GM19035 (cell line): ENCODE data around the gene GRID2.

ENCODE experiments used
- ATAC-seq: cut with Tn5 transposase; IDR thresholded peaks from one replicate; pipeline ENCODE4 v1.9.1; 2021; ENCODE audit not compliant: unreplicated experiment

Gene GRID2

GRCh38 chr4:92658318-92658717 is 354.6 kb downstream of the GRID2 start:
- no peak for ATAC-seq

- ATAC-seq, result no peak
These were observed 374.0 kb downstream of the GRID2 start for GRCh38 chr4:92677805-92678204.

GRCh38 chr4:92678292-92678691 is 374.5 kb downstream of the GRID2 start:
- ATAC-seq, result no peak

DNA sequence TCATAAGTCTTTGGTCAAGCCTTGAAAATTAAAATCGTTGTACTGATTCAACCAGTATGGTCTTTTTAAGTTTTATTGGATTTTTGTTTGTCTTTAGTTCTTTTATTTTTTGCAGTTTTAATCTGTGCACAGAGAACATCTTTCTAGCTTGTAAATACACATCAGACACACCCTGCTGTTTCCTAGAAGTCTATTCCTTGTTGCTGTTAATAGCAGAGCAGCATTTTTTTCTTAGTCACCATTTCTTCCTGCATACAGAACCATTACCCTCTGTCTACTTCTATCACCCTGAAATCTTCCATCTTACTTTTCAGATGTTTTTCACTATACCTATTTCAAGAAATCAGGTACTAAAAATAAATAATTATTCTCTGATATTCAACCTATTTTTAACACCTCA is 375.4 kb downstream of the GRID2 start:
- ATAC-seq, result no peak

GRCh38 chr4:92714640-92715039 is 410.9 kb downstream of the GRID2 start:
- no peak for ATAC-seq

DNA sequence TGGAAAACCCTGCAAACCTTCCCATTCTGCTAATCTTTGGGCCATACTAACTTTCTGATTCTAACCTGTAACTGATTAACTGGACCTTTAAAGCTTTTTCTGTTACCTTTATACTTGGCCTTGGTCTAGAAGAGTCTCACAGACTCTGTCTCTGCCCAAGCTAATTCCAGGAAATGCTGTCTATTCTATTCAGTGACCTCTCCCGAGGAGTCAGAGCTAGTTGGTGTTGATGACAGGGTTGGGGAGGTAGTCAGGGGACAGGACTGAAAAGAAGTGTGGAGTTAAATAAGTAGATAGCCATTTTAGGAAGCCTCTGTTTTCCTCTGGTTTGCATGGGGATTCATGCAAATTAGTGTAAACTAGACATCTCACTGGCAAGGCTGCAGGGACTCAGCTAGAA is 429.5 kb downstream of the GRID2 start:
- ATAC-seq, result no peak

DNA sequence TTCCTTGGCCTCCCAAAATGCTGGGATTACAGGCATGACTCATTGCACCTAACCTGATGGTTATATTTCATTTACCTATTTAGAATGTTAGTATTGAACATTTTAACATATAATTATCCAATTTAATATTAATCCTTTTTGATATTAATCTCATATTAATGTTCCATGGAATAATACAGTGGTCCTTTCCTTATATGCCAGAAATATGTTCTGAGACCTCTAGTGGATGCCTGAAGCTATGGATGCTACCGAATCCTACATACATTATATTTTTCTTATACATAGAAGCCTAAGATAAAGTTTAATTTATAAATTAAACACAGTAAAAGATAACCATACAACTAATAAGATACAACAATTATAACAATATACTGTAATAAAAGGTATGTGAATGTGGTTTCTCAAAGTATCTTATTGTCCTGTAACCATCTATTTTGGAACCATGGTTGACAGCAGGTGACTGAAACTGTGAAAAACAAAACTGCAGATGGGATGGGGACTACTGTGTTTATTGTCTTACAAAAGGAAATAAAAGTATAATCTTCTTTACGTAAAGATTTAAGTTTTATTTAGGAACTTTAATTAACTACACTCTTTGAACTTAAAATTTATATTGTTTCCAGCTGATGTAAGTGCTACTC is 431.4 kb downstream of the GRID2 start:
- ATAC-seq, result no peak

GRCh38 chr4:92760433-92760832 is 456.7 kb downstream of the GRID2 start:
- no peak for ATAC-seq

- ATAC-seq, result no peak
These were observed 472.3 kb downstream of the GRID2 start for GRCh38 chr4:92776080-92776479.

DNA sequence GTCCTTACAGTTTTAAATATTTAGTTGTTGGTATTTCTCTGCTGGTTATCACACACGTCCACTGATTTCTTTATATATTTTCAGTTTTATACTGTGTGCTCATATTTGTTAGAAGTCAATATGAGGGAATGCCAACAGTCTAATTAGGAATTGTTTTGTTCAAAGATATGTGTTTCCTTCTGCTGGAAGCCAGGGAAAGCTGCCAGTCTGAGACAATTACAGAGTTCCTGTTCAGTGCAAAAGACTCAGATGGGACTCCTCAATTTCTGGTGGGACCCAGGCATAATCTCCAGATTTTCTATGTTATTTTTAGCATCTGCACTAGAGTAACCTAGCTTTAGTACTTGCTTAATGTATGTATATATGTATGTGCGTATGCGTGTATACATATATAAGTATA is 486.0 kb downstream of the GRID2 start:
- no peak for ATAC-seq

DNA sequence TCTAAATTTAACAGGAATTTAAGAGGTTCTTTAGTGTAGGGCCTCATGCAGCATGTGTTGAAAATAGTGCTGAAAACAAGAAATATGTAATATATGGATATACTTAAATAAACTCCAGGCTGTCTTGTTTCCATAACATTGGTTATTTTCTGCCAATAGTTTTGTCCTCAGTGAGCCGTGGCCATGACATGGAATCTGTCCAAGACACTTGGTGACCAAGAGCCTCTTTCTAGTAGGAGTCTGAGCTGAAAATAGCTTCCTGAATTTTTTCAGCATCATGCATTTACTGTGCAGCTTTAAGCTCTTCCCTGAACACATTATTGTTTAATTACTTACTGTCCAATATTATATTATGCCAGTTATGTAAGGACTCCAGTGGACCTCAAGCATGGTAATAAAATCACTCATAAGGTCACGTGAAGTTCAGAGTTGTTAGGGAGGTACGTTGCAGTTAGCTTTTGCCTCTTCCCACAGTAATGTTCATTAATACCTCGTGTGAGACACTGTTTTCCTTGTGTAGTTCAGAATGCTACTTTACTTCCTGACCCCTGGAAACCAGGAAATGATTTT is 488.2 kb downstream of the GRID2 start:
- ATAC-seq, result no peak

DNA sequence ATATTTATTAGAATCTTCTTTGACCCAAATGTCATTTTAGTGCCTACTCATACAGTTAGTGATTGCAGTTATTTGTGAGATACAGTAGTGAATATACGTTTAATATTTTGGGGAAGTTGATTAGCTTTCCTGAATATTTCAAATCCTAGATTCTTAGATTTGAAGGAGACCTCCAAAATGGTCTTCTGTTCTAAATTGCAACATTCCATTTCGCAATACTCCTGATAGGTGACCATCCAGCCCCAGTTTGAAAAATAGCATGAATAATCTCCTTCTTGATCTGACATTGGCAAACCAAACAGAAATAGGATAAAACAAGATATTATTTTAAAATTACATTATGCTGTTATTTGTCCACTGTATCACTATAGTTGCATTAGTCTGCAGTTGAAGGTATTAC is 505.6 kb downstream of the GRID2 start:
- ATAC-seq, result no peak

GRCh38 chr4:92812652-92813051 is 508.9 kb downstream of the GRID2 start:
- ATAC-seq, result no peak

GRCh38 chr4:92814677-92815076 is 510.9 kb downstream of the GRID2 start:
- ATAC-seq, result no peak

- ATAC-seq, result no peak
These were observed 521.5 kb downstream of the GRID2 start for GRCh38 chr4:92825256-92825655.

DNA sequence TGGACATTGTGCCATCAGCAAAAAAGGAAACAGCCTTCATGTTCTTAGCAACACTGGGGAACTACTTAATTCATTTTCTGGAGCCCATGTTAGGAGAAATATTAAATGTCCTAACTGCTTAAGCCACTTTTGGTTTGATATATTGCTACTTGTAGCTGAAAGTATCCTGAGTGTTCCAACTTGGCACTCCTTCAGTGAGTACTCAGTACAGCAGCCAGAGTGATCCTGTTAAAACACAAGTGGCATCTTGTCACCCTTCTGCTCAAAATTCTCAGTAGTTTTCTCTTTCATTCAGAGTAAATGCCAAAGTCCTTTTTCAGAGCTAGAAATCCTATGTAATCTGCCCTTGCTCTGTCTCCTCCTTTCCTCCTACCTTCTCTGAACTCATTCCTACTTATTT is 522.0 kb downstream of the GRID2 start:
- no peak for ATAC-seq

- ATAC-seq, result no peak
These were observed 527.0 kb downstream of the GRID2 start for GRCh38 chr4:92830771-92831170.

DNA sequence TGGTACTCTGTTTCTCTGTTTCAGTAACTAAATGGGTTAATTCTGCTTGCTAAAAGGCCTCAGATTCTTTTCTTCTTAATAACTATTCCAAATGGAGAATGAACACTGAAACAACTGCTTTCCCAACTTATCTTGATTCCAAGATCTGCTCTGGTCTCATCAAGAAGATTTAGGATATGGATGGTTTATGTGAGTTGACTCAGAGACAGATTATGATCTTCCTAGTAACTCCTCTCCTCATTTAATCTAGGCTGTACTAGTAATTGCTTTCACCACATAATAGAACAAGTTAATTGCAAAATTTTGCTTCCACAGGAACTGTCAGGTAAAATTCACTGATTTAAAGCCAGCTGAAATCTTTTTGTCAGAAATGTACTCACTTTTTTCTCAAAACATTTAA is 537.1 kb downstream of the GRID2 start:
- no peak for ATAC-seq

DNA sequence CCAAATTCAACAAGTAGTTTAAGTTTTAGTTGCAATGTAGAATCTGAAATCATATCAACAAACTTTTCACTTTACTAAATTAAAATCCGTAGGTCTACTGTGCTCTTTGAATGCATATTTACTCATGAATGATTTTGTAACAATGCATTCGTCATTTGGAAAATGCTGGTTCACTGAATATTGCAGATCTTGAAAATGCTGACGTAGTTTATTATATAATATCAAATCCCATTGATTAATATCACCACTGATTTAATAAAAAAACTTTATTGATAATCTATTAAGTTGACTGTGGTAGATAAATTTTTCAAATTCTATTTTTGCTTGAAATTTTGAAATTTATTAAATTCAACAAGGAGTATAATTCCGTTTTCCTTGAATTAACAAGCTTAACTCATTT is 540.0 kb downstream of the GRID2 start:
- ATAC-seq, result no peak

GRCh38 chr4:92847026-92847425 is 543.3 kb downstream of the GRID2 start:
- ATAC-seq, result no peak

GRCh38 chr4:92862509-92862908 is 558.7 kb downstream of the GRID2 start:
- no peak for ATAC-seq

DNA sequence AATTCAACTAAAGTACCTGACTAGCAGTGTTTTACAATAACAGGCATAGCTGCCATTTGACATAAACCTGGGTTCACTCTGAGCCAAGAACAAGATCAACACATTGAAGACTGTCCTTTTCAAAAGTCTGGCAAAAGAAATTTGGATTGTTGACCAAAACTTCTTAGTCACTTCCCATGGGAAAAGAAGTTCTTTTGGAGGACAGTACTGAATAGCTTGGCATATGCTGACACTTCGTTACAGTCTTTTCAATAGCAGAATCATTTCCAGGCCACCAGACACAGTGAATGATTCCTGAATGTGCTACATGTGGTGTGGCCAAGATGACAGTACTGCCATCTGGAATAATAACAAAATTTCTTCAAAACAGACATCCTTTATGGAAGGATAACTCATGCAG is 560.3 kb downstream of the GRID2 start:
- no peak for ATAC-seq

- no peak for ATAC-seq
These were observed 568.8 kb downstream of the GRID2 start for GRCh38 chr4:92872604-92873003.
